HCT116 (cell line): ENCODE results near the gene PNMA6E. TPM values are rescaled to one million over a fixed set of nuclear protein-coding genes. Genes with fewer than 3 reads are reported as not detected.

Experiments
- ATAC-seq: fragments of 200-7000 bp; cut with Tn5 transposase; 2 replicates; pipeline ENCODE4 v1.9.1; 2020; ENCODE audit warnings: mild to moderate bottlenecking, moderate library complexity
- BruUV-seq: library from RNA; stranded (reverse); fragments of 400-500 nt; replicated peaks from 2 replicates; lab custom pipeline; 2021; lab: Mats Ljungman, UMichigan
- CTCF ChIA-PET: fragments of 300-600 bp; sonication (Branson Sonifier 250); formaldehyde crosslinking; loops from one replicate; lab custom pipeline; 2021; ENCODE audit warnings: antibody characterized with exemption; lab: Charles Lee
- POLR2A ChIA-PET: fragments of 300-600, 350-600 bp; sonication (Branson Sonifier 250); formaldehyde crosslinking; loops from one replicate; lab custom pipeline; 2021; ENCODE audit warnings: antibody characterized with exemption; lab: Charles Lee
- RAD21 ChIA-PET, 2 experiments: fragments of 300-600 bp; sonication (Branson Sonifier 250); formaldehyde crosslinking; loops; one replicate each; lab custom pipeline; 2023; ENCODE audit warnings: low total read pairs in 2 of 2; ENCODE audit not compliant: uncharacterized antibody in 2 of 2, unreplicated experiment in 2 of 2, low non-redundant PET in 1 of 2; lab: Charles Lee
- DNase-seq: peaks from one replicate; pipeline ENCODE4 v3.0.0-alpha.2; 2010; ENCODE audit warnings: low read depth, low spot score
- H2AFZ ChIP-seq: fragments of 200-600 bp; shearing (Covaris generic), sonication (generic); 2 replicates; pipeline ENCODE4 v1.6.1; 2017; ENCODE audit warnings: low read depth, mixed run types, mixed read lengths, antibody characterized with exemption, low read length; ENCODE audit not compliant: poor library complexity, severe bottlenecking
- H3K27ac ChIP-seq: 2 replicates; pipeline ENCODE4 v1.5.1; 2012; ENCODE audit warnings: low read depth, low read length
- H3K27me3 ChIP-seq: fragments of 200-600 bp; sonication (generic); 2 replicates; pipeline ENCODE4 v1.6.1; 2016; ENCODE audit warnings: mixed run types, low read length, mixed read lengths; ENCODE audit not compliant: insufficient read depth
- H3K36me3 ChIP-seq, 2 experiments: fragments of 200-500 bp in 1 of 2; fragments of 200-600 bp in 1 of 2; sonication (Bioruptor generic) in 1 of 2; sonication (generic) in 1 of 2; 2 replicates each; pipeline versions ENCODE4 v1.5.1 to v1.6.1; 2014 to 2016; ENCODE audit warnings: low read length in 2 of 2, inconsistent platforms in 1 of 2, mixed read lengths in 1 of 2, mixed run types in 1 of 2; ENCODE audit not compliant: insufficient read depth in 2 of 2, control insufficient read depth in 1 of 2
- H3K4me1 ChIP-seq, 2 experiments: fragments of 200-600 bp in 1 of 2; sonication (generic) in 1 of 2; 2 replicates each; pipeline versions ENCODE4 v1.5.1 to v1.6.1; 2012 to 2017; ENCODE audit warnings: low read length in 2 of 2, inconsistent platforms in 1 of 2, mild to moderate bottlenecking in 1 of 2, mixed read lengths in 1 of 2, mixed run types in 1 of 2, moderate library complexity in 1 of 2; ENCODE audit not compliant: insufficient read depth in 2 of 2, control insufficient read depth in 1 of 2
- H3K4me2 ChIP-seq: fragments of 200-600 bp; sonication (generic); 2 replicates; pipeline ENCODE4 v1.6.1; 2017; ENCODE audit warnings: mixed run types, low read length, mixed read lengths
- H3K4me3 ChIP-seq, 2 experiments: fragments of 200-600 bp in 1 of 2; sonication (generic) in 1 of 2; replicated peaks in 1 of 2; 2 replicates each; pipeline ENCODE4 v1.5.1; 2011 to 2016; ENCODE audit warnings: low read length in 2 of 2, control low read depth in 1 of 2, low read depth in 1 of 2, mild to moderate bottlenecking in 1 of 2, mixed read lengths in 1 of 2, mixed run types in 1 of 2
- H3K79me2 ChIP-seq: fragments of 200-600 bp; sonication (generic); 2 replicates; pipeline ENCODE4 v1.6.1; 2017; ENCODE audit warnings: mild to moderate bottlenecking, mixed run types, low read length, moderate library complexity, mixed read lengths; ENCODE audit not compliant: insufficient read depth
- H3K9ac ChIP-seq: fragments of 200-600 bp; sonication (generic); 2 replicates; pipeline ENCODE4 v1.6.1; 2016; ENCODE audit warnings: low read length, mixed read lengths
- H3K9me2 ChIP-seq: fragments of 200-600 bp; sonication (generic), shearing (Covaris generic); 2 replicates; pipeline ENCODE4 v1.6.1; 2017; ENCODE audit warnings: mixed run types, mild to moderate bottlenecking, moderate library complexity; ENCODE audit not compliant: insufficient read depth
- H3K9me3 ChIP-seq, 2 experiments: fragments of 200-500 bp in 1 of 2; fragments of 200-600 bp in 1 of 2; sonication (Bioruptor generic) in 1 of 2; sonication (generic) in 1 of 2; 2 replicates each; pipeline ENCODE4 v1.6.1; 2014 to 2017; ENCODE audit warnings: low read length in 2 of 2, mixed read lengths in 2 of 2, inconsistent platforms in 1 of 2, low read depth in 1 of 2, mild to moderate bottlenecking in 1 of 2, mixed run types in 1 of 2, moderate library complexity in 1 of 2; ENCODE audit not compliant: control insufficient read depth in 1 of 2, insufficient read depth in 1 of 2
- H4K20me1 ChIP-seq: fragments of 200-600 bp; sonication (generic), shearing (Covaris generic); 2 replicates; pipeline ENCODE4 v1.6.1; 2017; ENCODE audit warnings: mixed run types, mild to moderate bottlenecking, moderate library complexity; ENCODE audit not compliant: insufficient read depth
- CTCF ChIP-seq, 3 experiments: fragments of 200-600 bp in 1 of 3; sonication (generic) in 1 of 3; IDR thresholded peaks in 2 of 3; conservative IDR thresholded peaks in 1 of 3; 2 replicates each; pipeline ENCODE4 v1.5.1; 2012 to 2017; ENCODE audit warnings: low read depth in 2 of 3, low read length in 2 of 3, antibody characterized with exemption in 1 of 3, borderline replicate concordance in 1 of 3, control low read depth in 1 of 3, mild to moderate bottlenecking in 1 of 3, mixed read lengths in 1 of 3, mixed run types in 1 of 3, moderate library complexity in 1 of 3; ENCODE audit not compliant: insufficient read depth in 1 of 3
- ELF1 ChIP-seq: IDR thresholded peaks from 2 replicates; pipeline ENCODE4 v1.6.1; 2012; ENCODE audit warnings: low read depth, borderline replicate concordance
- EZH2 ChIP-seq: fragments of 200-600 bp; sonication (generic); IDR thresholded peaks from 2 replicates; pipeline ENCODE4 v1.6.1; 2017; ENCODE audit warnings: antibody characterized with exemption, mixed run types
- FOSL1 ChIP-seq: IDR thresholded peaks from 2 replicates; pipeline ENCODE4 v1.6.1; 2012; ENCODE audit warnings: low read depth
- POLR2A ChIP-seq: IDR thresholded peaks from 2 replicates; pipeline ENCODE4 v1.7.0; 2011; ENCODE audit warnings: borderline replicate concordance; ENCODE audit not compliant: insufficient read depth, insufficient read length; ENCODE audit errors: extremely low read depth
- RAD21 ChIP-seq: IDR thresholded peaks from 2 replicates; pipeline ENCODE4 v1.6.1; 2012; ENCODE audit warnings: low read depth, mild to moderate bottlenecking
- TCF7L2 ChIP-seq: IDR thresholded peaks from 2 replicates; pipeline ENCODE4 v1.7.0; 2011; ENCODE audit warnings: borderline replicate concordance, inconsistent platforms; ENCODE audit not compliant: insufficient read depth, insufficient read length; ENCODE audit errors: extremely low read depth
- intact Hi-C: fragments of 100-400 bp; cut with micrococcal nuclease; formaldehyde crosslinking; loops from 2 replicates; pipeline ENCODE4 v1.10.0; 2022
- total RNA-seq: library from RNA; stranded (reverse); gene quantifications from one replicate; pipeline ENCODE4 v1.2.1, GENCODE V29; 2021; ENCODE audit not compliant: unreplicated experiment

PNMA6E gene
- total RNA-seq, 1 experiment from 2014 or later, result not detected

GRCh38 chrX:153441296-153441695 is 40.1 kb upstream of the PNMA6E start:
- intact Hi-C loops, result no loop called here
- no peak for DNase-seq

GRCh38 chrX:153440556-153441135 is 39.5 kb upstream of the PNMA6E start:
- no peaks in the 10 kb centered on the region for H3K79me2 ChIP-seq
- no peaks in the 10 kb centered on the region for H3K36me3 ChIP-seq
- H3K4me3 ChIP-seq, result no peak overlapping the region
- BruUV-seq, result no TSS peak
- no peaks in the 10 kb centered on the region for H3K9me3 ChIP-seq
- ChIA-PET RAD21 (no interaction called here), CTCF (no interaction called here), POLR2A (no interaction called here)
- H3K27ac ChIP-seq, result no peak overlapping the region
- no peak overlapping the region for H2AFZ ChIP-seq
- no peak for DNase-seq
- intact Hi-C loops, result no loop called here
- no peak overlapping the region for H3K4me2 ChIP-seq
- H4K20me1 ChIP-seq, result no peaks in the 10 kb centered on the region
- H3K9me2 ChIP-seq, result no peaks in the 10 kb centered on the region
- peaks cover 0 to 7% of the 10 kb centered on the region in 2 experiments; a peak in 1 of 4 replicates for H3K4me1 ChIP-seq
- no peak for ATAC-seq
- no peaks in the 10 kb centered on the region for H3K27me3 ChIP-seq
- no peak overlapping the region for H3K9ac ChIP-seq
- TF ChIP-seq ELF1, result no peak
- TF ChIP-seq CTCF (IDR thresholded peaks at IDR 0.05 in 2 of 3, conservative IDR thresholded peaks at IDR 0.05 in 1 of 3; ENCODE audit: borderline replicate concordance in 1 of 3, insufficient read depth in 1 of 3, low read depth in 2 of 3, low read length in 2 of 3), result no peak
- no peak for TF ChIP-seq EZH2
- TF ChIP-seq RAD21, result no peak
- TF ChIP-seq POLR2A, result no peak
- TF ChIP-seq FOSL1, result no peak
- no peak for TF ChIP-seq TCF7L2

More at GRCh38 chrX:153441296-153441695, 40.1 kb upstream of the PNMA6E start:
- H3K9me3 ChIP-seq, result no peaks in the 10 kb centered on the region
- H4K20me1 ChIP-seq, result no peaks in the 10 kb centered on the region
- no peak overlapping the region for H2AFZ ChIP-seq
- no peak overlapping the region for H3K9ac ChIP-seq
- ChIA-PET POLR2A (no interaction called here), RAD21 (no interaction called here), CTCF (no interaction called here)
- peaks cover 0 to 7% of the 10 kb centered on the region in 2 experiments; a peak in 1 of 4 replicates for H3K4me1 ChIP-seq
- no peak for TF ChIP-seq CTCF (IDR thresholded peaks at IDR 0.05 in 2 of 3, conservative IDR thresholded peaks at IDR 0.05 in 1 of 3; ENCODE audit: borderline replicate concordance in 1 of 3, insufficient read depth in 1 of 3, low read depth in 2 of 3, low read length in 2 of 3)
- TF ChIP-seq FOSL1, result no peak
- no TSS peak for BruUV-seq
- H3K27ac ChIP-seq, result no peak overlapping the region
- H3K4me2 ChIP-seq, result no peak overlapping the region
- no peaks in the 10 kb centered on the region for H3K9me2 ChIP-seq
- H3K79me2 ChIP-seq, result no peaks in the 10 kb centered on the region
- no peak for ATAC-seq
- no peak overlapping the region for H3K4me3 ChIP-seq
- no peaks in the 10 kb centered on the region for H3K36me3 ChIP-seq
- no peaks in the 10 kb centered on the region for H3K27me3 ChIP-seq
